ENCODE data around the gene MERTK.

DNA sequence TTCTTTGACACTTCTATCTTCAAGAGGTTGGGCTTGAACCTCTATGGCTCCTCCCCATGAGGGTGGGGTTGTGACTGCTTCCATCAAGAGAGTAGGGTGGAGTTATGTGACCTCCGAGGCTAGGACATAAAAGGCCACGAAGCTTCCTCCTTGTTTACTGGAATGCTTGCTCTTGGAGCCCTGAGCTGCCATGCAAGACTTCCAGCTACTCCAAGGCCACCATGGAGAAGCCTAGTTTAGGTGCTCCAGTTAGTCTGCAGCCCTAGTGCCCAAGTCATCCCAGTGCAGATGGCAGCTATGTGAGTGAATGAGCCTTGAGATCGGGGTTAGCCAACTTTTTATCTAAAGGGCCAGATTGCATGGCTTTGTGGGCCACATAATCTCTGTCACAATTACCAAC, 2.4 kb upstream of the MERTK start:
- TF ChIP-seq EZH2 (IDR thresholded peaks at IDR 0.05; ENCODE audit: borderline replicate concordance, insufficient read depth, low read depth, low read length, poor library complexity, severe bottlenecking): no peak
- TF ChIP-seq, protein P1, sequence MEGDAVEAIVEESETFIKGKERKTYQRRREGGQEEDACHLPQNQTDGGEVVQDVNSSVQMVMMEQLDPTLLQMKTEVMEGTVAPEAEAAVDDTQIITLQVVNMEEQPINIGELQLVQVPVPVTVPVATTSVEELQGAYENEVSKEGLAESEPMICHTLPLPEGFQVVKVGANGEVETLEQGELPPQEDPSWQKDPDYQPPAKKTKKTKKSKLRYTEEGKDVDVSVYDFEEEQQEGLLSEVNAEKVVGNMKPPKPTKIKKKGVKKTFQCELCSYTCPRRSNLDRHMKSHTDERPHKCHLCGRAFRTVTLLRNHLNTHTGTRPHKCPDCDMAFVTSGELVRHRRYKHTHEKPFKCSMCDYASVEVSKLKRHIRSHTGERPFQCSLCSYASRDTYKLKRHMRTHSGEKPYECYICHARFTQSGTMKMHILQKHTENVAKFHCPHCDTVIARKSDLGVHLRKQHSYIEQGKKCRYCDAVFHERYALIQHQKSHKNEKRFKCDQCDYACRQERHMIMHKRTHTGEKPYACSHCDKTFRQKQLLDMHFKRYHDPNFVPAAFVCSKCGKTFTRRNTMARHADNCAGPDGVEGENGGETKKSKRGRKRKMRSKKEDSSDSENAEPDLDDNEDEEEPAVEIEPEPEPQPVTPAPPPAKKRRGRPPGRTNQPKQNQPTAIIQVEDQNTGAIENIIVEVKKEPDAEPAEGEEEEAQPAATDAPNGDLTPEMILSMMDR (IDR thresholded peaks at IDR 0.05): no peak
